ENCODE data around the gene MYO1D.
"Not testable (repeated sequence)": the region's sequence is repeated elsewhere in the genome, so short reads cannot be mapped to it uniquely, and the experiment has no call there.

DNA sequence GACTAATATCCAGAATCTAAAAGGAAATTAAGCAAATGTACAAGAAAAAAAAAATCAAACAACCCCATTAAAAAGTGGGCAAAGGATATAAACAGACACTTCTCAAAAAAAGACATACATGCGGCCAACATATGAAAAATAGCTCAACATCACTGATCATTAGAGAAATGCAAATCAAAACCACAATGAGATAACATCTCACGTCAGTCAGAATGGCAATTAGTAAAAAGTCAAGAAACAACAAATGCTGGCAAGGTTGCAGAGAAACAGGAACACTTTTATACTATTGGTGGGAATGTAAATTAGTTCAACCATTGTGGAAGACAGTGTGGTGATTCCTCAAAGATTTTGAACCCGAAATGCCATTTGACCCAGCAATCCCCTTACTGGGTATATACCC, 162.0 kb downstream of the MYO1D start:
- TF ChIP-seq, protein P1, sequence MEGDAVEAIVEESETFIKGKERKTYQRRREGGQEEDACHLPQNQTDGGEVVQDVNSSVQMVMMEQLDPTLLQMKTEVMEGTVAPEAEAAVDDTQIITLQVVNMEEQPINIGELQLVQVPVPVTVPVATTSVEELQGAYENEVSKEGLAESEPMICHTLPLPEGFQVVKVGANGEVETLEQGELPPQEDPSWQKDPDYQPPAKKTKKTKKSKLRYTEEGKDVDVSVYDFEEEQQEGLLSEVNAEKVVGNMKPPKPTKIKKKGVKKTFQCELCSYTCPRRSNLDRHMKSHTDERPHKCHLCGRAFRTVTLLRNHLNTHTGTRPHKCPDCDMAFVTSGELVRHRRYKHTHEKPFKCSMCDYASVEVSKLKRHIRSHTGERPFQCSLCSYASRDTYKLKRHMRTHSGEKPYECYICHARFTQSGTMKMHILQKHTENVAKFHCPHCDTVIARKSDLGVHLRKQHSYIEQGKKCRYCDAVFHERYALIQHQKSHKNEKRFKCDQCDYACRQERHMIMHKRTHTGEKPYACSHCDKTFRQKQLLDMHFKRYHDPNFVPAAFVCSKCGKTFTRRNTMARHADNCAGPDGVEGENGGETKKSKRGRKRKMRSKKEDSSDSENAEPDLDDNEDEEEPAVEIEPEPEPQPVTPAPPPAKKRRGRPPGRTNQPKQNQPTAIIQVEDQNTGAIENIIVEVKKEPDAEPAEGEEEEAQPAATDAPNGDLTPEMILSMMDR (IDR thresholded peaks at IDR 0.05), result not testable (repeated sequence)
- not testable (repeated sequence) for TF ChIP-seq POLR2A, EP300 (IDR thresholded peaks at IDR 0.05)
